AG09319 (cell line): Measurements from ENCODE around the gene EPHA8.

Source experiments
- DNase-seq: peaks from one replicate; pipeline ENCODE4 v3.0.0-alpha.2; 2010; ENCODE audit warnings: low read depth; ENCODE audit errors: extremely low read depth
- CTCF ChIP-seq: IDR thresholded peaks from 2 replicates; pipeline ENCODE4 v1.5.1; 2011; ENCODE audit warnings: low read depth, mild to moderate bottlenecking, inconsistent platforms, low read length, moderate library complexity

The EPHA8 gene

GRCh38 chr1:22535399-22535798 is 27.9 kb upstream of the EPHA8 start:
- DNase-seq, result no peak
- no peak for TF ChIP-seq CTCF

- no peak for DNase-seq
- TF ChIP-seq CTCF, result no peak
These were observed 26.8 kb upstream of the EPHA8 start for GRCh38 chr1:22536506-22536905.

GRCh38 chr1:22537441-22538139 is 25.7 kb upstream of the EPHA8 start:
- TF ChIP-seq CTCF, result no peak
- no peak for DNase-seq

- DNase-seq, result no peak
- no peak for TF ChIP-seq CTCF
These were observed 23.7 kb upstream of the EPHA8 start for GRCh38 chr1:22539510-22540118.

GRCh38 chr1:22540337-22540736 is 23.0 kb upstream of the EPHA8 start:
- no peak for TF ChIP-seq CTCF
- DNase-seq, result no peak

GRCh38 chr1:22542886-22543285 is 20.4 kb upstream of the EPHA8 start:
- no peak for DNase-seq
- TF ChIP-seq CTCF, result no peak

GRCh38 chr1:22543679-22544078 is 19.6 kb upstream of the EPHA8 start:
- no peak for DNase-seq
- no peak for TF ChIP-seq CTCF
